Measurements from ENCODE around the gene FRMD4B.

Gene FRMD4B

DNA sequence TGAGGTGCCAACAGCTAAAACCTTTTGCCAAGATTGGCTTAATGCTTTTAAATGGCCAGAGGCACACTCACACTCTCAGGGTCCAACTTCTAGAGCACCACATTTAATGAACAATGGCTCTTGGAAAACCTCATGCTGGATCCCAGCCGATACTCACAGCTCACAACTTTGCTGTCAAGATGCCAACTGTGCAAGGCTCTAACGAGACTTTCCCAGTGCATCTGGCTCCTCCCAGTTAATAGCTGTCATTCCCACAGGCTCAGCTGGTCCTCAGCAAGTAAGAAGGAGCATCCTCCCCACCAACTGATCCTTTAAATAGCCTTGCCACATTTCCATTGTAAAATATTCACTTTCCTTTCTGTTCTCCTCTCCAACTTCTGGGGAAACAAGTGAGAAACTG, 20.3 kb upstream of the FRMD4B start:
- H3K4me3 ChIP-seq (ENCODE audit: low read depth, low read length), result no peak overlapping the region
- DNase-seq (ENCODE audit: low read depth), result no peak
- TF ChIP-seq, protein P1, sequence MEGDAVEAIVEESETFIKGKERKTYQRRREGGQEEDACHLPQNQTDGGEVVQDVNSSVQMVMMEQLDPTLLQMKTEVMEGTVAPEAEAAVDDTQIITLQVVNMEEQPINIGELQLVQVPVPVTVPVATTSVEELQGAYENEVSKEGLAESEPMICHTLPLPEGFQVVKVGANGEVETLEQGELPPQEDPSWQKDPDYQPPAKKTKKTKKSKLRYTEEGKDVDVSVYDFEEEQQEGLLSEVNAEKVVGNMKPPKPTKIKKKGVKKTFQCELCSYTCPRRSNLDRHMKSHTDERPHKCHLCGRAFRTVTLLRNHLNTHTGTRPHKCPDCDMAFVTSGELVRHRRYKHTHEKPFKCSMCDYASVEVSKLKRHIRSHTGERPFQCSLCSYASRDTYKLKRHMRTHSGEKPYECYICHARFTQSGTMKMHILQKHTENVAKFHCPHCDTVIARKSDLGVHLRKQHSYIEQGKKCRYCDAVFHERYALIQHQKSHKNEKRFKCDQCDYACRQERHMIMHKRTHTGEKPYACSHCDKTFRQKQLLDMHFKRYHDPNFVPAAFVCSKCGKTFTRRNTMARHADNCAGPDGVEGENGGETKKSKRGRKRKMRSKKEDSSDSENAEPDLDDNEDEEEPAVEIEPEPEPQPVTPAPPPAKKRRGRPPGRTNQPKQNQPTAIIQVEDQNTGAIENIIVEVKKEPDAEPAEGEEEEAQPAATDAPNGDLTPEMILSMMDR (IDR thresholded peaks at IDR 0.05; ENCODE audit: insufficient read depth, low read depth, low read length, missing control alignments), result no peak

DNA sequence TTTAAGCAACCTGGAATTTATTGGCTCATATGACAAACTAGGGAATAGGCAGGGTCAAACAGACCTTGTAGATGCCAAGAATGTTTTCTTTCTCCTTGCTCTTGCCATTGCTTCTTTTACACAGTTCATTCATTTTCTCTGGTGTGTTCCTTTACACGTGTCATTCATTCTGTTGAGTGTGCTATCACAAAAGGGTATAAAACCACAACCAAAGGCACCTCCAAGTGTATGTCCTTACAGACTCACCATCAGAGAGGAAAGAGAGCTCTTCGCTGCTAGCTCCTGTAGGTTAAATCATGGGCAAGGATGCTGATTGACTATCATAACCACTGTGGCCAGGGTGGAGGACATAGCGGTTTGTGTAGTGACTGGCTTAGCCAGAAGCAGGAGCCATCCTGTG, 19.2 kb upstream of the FRMD4B start:
- DNase-seq (ENCODE audit: low read depth), result no peak
- H3K4me3 ChIP-seq (ENCODE audit: low read depth, low read length), result no peak overlapping the region
- TF ChIP-seq, protein P1 (IDR thresholded peaks at IDR 0.05; ENCODE audit: insufficient read depth, low read depth, low read length, missing control alignments), result no peak

DNA sequence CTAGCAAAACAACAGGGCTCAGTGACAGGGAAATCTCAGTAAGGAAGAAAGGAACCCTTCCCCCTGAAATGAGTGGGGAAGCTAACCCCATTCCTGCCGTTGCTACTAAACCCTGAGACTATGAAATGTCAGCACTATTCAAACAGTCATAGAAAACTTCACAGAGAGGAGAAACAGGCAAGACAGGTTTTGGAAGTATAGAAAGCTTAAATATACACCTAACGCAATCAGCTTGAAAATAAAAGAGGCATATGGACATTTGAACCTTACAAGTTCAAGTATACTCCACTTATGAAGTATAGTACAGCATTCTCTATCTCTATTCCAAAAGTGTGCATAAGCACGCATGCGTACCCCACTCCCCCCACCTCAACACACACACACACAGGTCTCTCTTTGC, 17.6 kb upstream of the FRMD4B start:
- TF ChIP-seq, protein P1 (IDR thresholded peaks at IDR 0.05; ENCODE audit: insufficient read depth, low read depth, low read length, missing control alignments), result no peak
- H3K4me3 ChIP-seq (ENCODE audit: low read depth, low read length), result no peak overlapping the region
- DNase-seq (ENCODE audit: low read depth), result no peak

DNA sequence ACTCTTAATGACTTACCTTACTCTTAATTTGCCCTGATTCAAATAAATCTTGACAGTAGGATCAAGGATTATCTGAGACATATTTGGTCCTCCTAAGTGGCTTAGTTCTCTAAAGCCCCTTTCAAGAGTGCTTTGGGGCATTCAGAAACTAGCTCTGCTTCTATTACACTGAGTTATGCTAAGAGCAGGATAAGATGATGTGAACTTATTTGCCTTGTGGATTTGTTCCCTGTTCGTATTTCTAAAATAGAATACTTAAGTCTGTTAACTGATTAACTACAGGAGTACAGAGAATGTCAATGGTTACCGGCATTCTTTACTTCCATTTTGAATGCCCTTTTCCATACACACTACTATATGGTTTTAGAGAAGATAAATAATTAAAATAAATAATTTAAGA, 14.8 kb upstream of the FRMD4B start:
- no peak for DNase-seq (ENCODE audit: low read depth)
- TF ChIP-seq, protein P1 (IDR thresholded peaks at IDR 0.05; ENCODE audit: insufficient read depth, low read depth, low read length, missing control alignments), result no peak
- H3K4me3 ChIP-seq (ENCODE audit: low read depth, low read length), result no peak overlapping the region

DNA sequence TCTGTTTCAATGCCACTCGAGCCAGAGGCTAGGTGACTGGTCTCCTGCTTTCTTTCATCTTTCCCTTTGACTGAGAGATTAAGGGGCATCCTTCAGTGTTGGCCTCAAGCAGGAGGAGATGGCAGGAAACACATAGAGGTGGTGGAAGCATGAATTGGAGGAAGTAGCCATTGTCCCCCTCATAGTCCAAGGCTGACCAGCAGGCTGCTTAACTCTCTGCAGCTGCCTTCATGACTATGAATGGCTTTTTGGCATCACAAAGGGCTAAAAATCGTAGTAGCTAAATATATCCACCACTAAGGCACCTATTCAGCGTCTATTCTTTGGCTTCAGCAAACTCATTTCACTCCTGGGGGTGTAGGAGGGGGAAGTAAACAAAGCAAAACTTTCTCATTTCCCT, 7.0 kb upstream of the FRMD4B start:
- no peak overlapping the region for H3K4me3 ChIP-seq (ENCODE audit: low read depth, low read length)
- no peak for DNase-seq (ENCODE audit: low read depth)
- TF ChIP-seq, protein P1 (IDR thresholded peaks at IDR 0.05; ENCODE audit: insufficient read depth, low read depth, low read length, missing control alignments), result no peak

DNA sequence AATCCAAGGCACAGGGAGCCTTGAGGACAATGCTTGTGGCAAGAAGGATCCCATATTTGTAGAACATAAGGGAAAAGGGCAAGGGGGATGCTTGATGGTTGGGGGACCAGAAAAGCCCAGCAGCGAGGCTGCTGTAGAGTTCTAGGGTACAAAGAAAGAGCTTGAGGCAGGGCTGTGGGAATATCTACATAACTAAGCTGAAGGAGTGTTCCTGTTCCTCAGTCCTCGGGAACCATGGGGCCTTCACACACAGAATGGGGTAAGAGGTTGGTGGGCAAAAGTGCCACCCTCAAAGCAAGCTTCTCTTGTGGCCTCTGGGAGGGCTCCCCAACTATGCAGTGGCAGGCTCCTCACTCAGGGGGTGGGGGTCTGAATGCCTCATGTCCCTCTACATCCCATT, 6.5 kb upstream of the FRMD4B start:
- H3K4me3 ChIP-seq (ENCODE audit: low read depth, low read length), result no peak overlapping the region
- DNase-seq (ENCODE audit: low read depth), result no peak
- TF ChIP-seq, protein P1 (IDR thresholded peaks at IDR 0.05; ENCODE audit: insufficient read depth, low read depth, low read length, missing control alignments), result no peak

DNA sequence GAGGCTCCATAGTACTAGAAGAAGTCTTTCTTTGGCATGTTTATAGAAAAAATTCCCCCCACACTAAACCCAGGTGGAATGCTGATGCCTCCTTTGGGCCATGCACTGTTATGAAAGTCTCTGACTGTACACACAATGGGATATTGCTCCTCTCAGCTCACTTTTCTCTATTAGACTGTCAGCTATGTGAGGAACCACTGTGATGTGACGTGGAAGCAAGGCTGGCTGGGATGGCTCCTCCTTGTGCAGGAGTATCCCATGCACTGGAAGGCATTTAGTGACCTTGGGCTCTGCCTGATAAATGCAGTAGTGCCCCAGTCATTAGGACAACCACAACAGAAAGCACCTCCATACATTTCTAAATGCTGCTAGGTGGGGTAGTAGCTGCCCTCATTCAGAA, 5.7 kb upstream of the FRMD4B start:
- DNase-seq (ENCODE audit: low read depth), result no peak
- TF ChIP-seq, protein P1 (IDR thresholded peaks at IDR 0.05; ENCODE audit: insufficient read depth, low read depth, low read length, missing control alignments), result no peak
- H3K4me3 ChIP-seq (ENCODE audit: low read depth, low read length), result no peak overlapping the region
